GM21529 (cell line): ENCODE measurements around the gene SSR4.

ENCODE experiments used
- ATAC-seq: cut with Tn5 transposase; IDR thresholded peaks from one replicate; pipeline ENCODE4 v1.9.1; 2021; ENCODE audit not compliant: unreplicated experiment

The SSR4 gene

DNA sequence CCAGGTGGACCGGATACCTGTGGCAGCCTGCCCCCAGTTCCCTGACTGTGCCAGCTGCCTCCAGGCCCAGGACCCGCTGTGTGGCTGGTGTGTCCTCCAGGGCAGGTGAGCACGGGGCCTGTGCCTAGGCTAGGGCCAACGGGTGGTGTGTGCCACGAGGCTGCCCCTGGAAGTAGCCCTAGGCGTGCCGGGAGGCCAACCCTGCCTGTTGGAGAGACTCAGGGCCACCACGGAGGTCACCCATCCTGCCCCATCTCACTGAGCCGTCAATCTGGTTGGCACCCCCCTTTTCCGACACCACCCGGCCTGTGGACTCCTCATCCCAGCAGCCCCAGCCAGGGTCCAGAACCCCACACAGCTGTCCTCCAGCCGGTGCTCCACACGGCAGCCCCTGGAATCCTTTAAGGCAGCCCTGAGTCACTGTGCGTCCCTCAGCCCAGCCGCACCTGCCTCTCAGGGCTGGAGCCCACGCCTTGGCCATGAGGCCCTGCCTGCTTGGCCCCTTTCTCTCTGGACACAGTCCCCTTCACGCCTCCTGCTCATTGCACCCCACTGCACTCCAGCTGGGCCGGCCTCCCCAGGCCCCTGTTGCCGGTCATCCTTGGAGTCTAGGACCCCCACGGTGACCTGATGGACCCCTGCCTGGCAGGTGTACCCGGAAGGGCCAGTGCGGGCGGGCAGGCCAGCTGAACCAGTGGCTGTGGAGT is 25.2 kb upstream of the SSR4 start:
- no peak for ATAC-seq

- no peak for ATAC-seq
Measured at GRCh38 chrX:153769865-153770600, 24.4 kb upstream of the SSR4 start.

- no peak for ATAC-seq
Measured at GRCh38 chrX:153770601-153771414, 23.7 kb upstream of the SSR4 start.

- ATAC-seq, result no peak
Measured at GRCh38 chrX:153771415-153772315, 22.8 kb upstream of the SSR4 start.

GRCh38 chrX:153772316-153773217 is 21.9 kb upstream of the SSR4 start:
- no peak for ATAC-seq

DNA sequence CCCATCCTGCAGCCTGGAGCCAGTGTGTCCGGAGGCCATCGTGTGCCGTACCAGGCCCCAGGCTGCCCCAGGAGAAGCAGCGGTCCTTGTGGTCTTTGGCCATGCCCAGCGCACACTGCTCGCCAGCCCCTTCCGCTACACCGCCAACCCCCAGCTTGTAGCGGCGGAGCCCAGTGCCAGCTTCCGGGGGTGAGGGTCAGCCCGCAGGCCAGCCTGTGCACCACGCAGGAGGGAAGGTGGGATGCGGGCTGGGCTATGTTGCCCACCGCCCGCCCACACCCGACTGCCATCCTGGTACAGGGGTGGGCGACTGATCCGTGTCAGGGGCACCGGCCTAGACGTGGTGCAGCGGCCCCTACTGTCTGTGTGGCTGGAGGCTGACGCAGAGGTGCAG is 21.3 kb upstream of the SSR4 start:
- no peak for ATAC-seq

DNA sequence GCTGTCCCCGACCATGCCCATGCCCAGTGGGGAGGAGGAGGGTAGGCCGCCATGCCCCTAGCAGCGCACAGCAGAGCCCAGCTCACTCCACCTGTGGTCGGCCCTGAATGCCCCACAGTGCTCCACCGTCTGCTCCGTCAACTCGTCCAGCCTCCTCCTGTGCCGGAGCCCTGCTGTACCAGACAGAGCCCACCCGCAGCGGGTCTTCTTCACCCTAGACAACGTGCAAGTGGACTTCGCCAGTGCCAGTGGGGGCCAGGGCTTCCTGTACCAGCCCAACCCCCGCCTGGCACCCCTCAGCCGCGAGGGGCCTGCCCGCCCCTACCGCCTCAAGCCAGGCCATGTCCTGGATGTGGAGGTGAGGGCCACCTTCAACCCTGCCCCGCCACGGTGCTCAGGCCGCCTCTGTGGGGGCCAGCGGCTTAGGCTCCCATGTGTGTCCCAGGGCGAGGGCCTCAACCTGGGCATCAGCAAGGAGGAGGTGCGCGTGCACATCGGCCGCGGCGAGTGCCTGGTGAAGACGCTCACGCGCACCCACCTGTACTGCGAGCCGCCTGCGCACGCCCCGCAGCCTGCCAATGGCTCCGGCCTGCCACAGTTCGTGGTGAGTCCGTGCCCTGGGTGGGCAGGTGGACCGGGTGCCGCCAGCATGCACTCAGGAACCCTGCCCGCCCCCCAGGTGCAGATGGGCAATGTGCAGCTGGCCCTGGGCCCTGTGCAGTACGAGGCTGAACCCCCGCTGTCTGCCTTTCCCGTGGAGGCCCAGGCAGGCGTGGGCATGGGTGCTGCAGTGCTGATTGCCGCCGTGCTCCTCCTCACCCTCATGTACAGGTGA is 20.5 kb upstream of the SSR4 start:
- ATAC-seq, result no peak

GRCh38 chrX:153774576-153775292 is 19.7 kb upstream of the SSR4 start:
- no peak for ATAC-seq

GRCh38 chrX:153775293-153776119 is 19.0 kb upstream of the SSR4 start:
- no peak for ATAC-seq

- ATAC-seq, result no peak
Measured at GRCh38 chrX:153776120-153776599, 18.3 kb upstream of the SSR4 start.

DNA sequence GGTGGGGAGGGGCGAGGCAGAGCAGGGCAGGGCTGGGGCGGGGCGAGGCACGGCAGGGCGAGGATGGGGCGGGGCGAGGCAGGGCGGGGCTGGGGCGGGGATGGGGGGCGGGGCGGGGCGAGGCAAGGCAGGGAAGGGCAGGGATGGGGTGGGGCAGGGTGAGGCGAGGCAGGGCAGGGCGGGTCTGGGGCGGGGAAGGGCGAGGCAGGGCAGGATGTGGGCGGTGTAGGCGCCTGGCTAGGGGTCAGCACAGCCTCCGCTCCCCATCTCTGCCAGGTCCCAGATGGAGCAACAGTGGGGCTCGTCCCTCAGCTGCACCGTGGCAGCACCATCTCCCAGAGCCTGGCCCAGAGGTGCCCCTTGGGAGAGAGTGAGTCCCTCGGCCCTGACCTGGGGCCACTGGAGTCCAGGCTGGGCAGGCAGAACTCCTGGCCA is 17.8 kb upstream of the SSR4 start:
- ATAC-seq, result no peak

DNA sequence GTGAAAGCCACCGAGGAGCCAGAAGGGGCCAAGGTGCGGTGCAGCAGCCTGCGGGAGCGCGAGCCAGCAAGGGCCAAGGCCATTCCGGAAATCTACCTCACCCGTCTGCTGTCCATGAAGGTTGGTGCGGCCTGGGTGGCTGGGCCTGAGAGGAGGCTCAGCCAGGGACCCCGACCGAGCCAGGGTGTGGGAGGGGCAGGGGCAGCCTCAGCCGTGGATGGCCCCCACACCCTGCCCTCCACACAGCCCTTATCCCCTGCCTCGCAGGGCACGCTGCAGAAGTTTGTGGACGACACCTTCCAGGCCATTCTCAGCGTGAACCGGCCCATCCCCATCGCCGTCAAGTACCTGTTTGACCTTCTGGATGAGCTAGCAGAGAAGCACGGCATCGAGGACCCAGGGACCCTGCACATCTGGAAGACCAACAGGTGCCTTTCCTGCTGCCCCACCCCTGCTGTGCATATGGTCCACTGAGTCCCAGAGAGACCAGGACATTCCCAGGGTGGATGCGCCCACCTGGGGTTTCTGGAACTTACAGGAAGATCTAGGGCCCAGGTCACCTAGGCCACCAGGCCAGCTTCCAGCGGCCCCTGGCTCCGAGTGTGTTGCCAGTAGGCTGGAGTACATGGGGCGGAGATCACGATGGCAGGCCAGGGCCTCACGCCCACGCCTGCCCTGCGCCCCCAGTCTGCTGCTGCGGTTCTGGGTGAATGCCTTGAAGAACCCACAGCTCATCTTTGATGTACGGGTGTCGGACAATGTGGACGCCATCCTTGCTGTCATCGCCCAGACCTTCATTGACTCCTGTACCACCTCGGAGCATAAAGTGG is 17.0 kb upstream of the SSR4 start:
- ATAC-seq, result no peak

GRCh38 chrX:153778181-153778580 is 16.3 kb upstream of the SSR4 start:
- no peak for ATAC-seq

- ATAC-seq, result no peak
Measured at GRCh38 chrX:153778684-153779101, 15.8 kb upstream of the SSR4 start.

- no peak for ATAC-seq
Measured at GRCh38 chrX:153779891-153780677, 14.4 kb upstream of the SSR4 start.
